ENCODE data around the gene SLC22A1.

GRCh38 chr6:160132776-160133338, 11.2 kb downstream of the SLC22A1 start:
- TF ChIP-seq CTCF (IDR thresholded peaks at IDR 0.05) (no peak), EZH2 (IDR thresholded peaks at IDR 0.05; ENCODE audit: borderline replicate concordance, insufficient read depth, low read depth, low read length, poor library complexity, severe bottlenecking) (no peak)

Data from B cell (primary cell).